Measurements from ENCODE around the gene PPFIA3.

PPFIA3 gene

DNA sequence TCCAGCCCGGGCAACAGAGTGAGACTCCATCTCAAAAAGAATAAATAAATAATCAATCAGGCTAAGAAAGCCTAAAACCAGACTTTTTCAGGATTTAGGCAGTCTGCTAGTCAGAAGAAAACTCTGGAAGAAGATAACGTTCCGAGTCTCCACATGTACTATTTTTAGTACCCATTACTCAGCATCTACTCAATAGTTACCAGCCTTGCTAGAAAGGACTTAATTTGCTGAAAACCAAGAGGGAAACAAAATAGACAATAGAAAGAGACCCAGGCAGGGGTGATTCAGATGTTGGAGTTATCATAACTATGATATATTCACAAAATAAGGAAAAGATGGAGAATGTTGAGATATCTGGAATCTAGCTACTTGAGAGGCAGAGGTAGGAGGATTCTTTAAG is 8.8 kb upstream of the PPFIA3 start:
- H3K4me3 ChIP-seq (ENCODE audit: low read depth, low read length) = no peak overlapping the region
- TF ChIP-seq, protein P1, sequence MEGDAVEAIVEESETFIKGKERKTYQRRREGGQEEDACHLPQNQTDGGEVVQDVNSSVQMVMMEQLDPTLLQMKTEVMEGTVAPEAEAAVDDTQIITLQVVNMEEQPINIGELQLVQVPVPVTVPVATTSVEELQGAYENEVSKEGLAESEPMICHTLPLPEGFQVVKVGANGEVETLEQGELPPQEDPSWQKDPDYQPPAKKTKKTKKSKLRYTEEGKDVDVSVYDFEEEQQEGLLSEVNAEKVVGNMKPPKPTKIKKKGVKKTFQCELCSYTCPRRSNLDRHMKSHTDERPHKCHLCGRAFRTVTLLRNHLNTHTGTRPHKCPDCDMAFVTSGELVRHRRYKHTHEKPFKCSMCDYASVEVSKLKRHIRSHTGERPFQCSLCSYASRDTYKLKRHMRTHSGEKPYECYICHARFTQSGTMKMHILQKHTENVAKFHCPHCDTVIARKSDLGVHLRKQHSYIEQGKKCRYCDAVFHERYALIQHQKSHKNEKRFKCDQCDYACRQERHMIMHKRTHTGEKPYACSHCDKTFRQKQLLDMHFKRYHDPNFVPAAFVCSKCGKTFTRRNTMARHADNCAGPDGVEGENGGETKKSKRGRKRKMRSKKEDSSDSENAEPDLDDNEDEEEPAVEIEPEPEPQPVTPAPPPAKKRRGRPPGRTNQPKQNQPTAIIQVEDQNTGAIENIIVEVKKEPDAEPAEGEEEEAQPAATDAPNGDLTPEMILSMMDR (IDR thresholded peaks at IDR 0.05; ENCODE audit: low read depth, low read length, missing control alignments) = no peak
- no peak for DNase-seq (ENCODE audit: low read depth)

DNA sequence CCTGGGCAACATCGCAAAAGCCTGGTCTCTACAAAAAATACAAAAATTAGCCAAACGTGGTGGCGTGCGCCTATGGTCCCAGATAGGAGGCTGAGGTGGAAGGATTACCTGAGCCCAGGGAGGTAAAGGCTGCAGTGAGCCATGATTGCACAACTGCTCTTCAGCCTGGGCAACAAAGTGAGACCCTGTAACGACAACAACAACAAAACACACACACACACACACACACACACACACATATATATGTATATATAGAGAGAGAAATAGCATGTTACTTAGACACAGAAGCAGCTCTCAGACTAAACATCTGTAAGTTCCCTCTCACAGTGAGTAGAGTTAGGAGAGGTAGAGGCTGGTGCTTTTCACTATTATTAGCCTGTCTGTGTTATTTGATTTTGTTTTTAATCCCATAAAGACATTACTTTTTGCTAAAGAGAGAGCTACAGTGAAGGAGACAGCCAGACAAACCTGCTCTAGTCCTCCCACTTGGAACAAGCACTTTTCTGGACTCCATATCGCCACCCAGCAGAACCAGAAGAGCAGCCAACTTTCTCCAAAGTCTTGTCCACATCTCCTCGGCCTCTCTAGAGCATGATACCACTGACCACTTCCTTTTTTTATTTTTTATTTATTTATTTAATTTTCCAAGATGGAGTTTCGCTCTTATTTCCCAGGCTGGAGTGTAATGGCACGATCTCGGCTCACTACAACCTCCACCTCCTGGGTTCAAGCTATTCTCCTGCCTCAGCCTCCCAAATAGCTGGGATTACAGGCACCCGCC is 7.9 kb upstream of the PPFIA3 start:
- TF ChIP-seq, protein P1 (IDR thresholded peaks at IDR 0.05; ENCODE audit: low read depth, low read length, missing control alignments) = no peak
- DNase-seq (ENCODE audit: low read depth) = no peak
- no peak overlapping the region for H3K4me3 ChIP-seq (ENCODE audit: low read depth, low read length)

DNA sequence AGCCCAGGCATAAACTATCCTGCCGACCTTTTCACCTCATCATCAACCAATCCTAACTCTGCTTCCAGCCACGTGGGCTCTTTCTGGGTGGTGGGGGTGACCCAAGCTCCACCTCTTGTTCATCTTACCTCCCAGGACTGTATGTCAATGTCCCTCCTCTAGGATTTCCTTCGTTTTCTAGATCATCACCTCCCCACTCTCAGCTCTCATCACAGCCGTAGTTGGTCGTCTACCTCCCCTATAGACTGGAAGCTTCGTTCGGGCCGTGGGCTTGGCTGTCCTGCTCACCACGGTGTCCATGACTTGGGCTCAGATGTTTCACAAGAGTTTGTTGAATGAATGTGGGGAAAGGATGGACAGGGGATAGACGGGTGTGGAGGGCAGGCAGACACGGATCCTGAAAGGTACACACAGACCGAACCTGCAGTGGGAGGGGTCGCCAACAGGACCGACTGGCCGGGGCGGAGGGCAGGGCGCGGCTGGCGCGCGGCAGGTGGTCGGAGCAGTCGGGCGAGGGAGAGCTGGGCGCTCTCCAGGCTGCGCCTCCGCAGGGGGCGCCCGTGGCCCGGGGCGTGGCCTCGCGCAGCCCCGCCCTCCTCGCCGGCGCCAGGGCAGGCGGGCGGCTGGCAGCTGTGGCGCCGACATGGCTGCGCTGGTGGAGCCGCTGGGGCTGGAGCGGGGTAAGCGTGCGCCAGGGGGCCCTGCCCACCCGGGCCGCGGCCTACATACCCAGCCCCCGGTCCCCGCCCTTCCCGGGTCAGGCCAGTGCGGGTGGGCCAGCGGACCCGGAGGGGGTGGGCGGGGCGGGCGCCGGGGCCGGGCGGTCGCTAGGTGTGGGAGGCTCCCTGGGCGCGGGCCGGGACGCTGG is 5.3 kb upstream of the PPFIA3 start, which contains the start of gene LIN7B:
TSS of gene LIN7B (plus strand) at position 609 of the 868 bp plus-strand sequence. CDS start at position 644, 35 bp downstream.
- H3K4me3 ChIP-seq (ENCODE audit: low read depth, low read length) = peak within 1 kb of the TSS; percentile 71
- TF ChIP-seq, protein P1 (IDR thresholded peaks at IDR 0.05; ENCODE audit: low read depth, low read length, missing control alignments) = peak; percentile 65
- DNase-seq (ENCODE audit: low read depth) = no peak

DNA sequence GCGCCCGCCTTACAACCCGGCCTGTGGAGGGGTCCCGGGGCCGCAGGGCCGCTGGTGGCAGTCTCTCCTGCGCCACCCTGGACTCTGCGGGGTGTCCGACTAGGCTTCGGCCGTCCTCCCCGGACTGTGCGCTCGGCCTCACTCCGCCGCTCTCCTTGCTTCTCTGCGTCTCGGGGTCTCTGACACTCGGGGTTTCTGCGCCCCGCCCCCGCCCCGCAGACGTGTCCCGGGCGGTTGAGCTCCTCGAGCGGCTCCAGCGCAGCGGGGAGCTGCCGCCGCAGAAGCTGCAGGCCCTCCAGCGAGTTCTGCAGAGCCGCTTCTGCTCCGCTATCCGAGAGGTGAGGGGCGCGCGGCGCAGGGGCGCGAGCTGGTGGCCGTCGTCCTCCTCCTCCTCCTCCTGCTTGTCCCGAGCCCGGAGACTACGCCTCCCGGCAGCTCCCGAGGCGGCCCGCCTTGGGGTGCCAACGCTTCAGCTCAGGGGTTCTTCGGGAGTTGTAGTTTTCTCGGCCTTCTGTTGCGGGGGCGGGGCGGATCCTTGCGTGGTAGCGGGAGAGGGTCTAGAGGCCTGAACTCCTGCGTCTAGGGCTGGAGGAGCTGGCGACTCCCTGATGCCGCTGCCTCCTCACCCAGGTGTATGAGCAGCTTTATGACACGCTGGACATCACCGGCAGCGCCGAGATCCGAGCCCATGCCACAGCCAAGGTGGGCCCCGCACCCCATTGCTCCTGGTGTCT is 4.5 kb upstream of the PPFIA3 start:
- TF ChIP-seq, protein P1 (IDR thresholded peaks at IDR 0.05; ENCODE audit: low read depth, low read length, missing control alignments) = no peak
- H3K4me3 ChIP-seq (ENCODE audit: low read depth, low read length) = peak overlapping the region; percentile 71
- DNase-seq (ENCODE audit: low read depth) = no peak

DNA sequence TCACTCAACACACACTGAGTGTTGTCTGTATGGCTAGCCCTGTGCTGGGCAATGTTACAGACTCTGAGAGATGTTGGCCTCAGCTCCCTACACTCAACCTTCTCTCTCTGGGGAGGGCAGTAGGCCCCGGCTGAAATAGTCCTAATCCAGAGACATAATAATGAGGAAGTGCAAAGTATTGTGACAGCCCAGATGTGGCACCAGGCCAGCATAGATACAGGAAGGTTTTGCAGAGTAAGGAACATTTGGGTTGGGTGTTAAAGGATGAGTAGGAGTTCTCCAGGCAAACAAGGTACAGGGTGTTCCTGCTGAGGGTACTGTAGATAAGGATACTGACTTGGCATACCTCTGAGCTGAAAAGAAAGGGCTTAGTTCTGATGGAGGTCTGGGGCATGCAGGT is 2.8 kb upstream of the PPFIA3 start:
- H3K4me3 ChIP-seq (ENCODE audit: low read depth, low read length) = no peak overlapping the region
- no peak for DNase-seq (ENCODE audit: low read depth)
- TF ChIP-seq, protein P1 (IDR thresholded peaks at IDR 0.05; ENCODE audit: low read depth, low read length, missing control alignments) = no peak

DNA sequence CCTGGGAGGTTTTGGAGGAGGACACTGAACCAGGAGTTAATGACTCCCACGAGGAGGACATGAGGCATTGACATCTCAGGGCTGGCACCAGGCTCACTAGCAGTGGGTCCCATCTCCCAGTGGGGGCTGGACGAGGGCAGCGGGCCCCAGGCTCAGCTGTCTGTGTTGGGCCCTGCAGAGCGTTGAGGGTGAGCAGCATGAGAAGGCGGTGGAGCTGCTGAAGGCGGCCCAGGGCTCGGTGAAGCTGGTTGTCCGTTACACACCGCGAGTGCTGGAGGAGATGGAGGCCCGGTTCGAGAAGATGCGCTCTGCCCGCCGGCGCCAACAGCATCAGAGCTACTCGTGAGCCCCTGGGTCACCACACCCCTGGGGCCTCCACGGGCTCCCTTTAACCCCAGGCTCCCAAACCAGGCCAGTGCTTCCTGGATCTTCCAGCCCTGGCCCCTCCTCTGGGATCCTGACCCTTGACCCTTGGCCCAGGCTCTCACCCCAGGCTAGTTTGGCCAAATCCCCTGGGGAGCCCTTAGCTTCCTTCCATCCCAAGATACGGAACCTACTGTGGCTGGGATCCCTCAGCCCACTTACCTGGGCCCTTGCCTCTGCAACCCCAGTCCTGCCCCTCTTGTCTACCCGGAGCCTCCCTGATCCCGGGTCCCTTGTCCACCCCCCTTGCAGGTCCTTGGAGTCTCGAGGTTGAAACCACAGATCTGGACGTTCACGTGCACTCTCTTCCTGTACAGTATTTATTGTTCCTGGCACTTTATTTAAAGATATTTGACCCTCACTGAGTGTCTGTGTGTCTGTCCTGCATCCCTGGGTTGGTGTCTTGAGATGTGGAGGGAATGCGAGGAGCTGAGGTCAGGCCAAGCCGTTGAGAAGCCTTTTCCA is 1.4 kb upstream of the PPFIA3 start:
- no peak for DNase-seq (ENCODE audit: low read depth)

More for the DNA sequence above, 1.4 kb upstream of the PPFIA3 start:
- TF ChIP-seq, protein P1 (IDR thresholded peaks at IDR 0.05; ENCODE audit: low read depth, low read length, missing control alignments) = no peak
- H3K4me3 ChIP-seq (ENCODE audit: low read depth, low read length) = peak overlapping the region; percentile 67

Data from GM12864 (cell line).